Loucy (cell line): ENCODE data around the gene ETV5.

Experiments
- H2AFZ ChIP-seq: fragments of 200-600 bp; sonication (generic); 2 replicates; pipeline ENCODE4 v1.6.0; 2016; ENCODE audit warnings: antibody characterized with exemption, mild to moderate bottlenecking, low read length, moderate library complexity
- H3F3A ChIP-seq: fragments of 200-600 bp; 2 replicates; pipeline ENCODE4 v1.6.0; 2016; ENCODE audit warnings: antibody characterized with exemption, low read depth, mild to moderate bottlenecking
- H3K27me3 ChIP-seq: fragments of 200-600 bp; sonication (generic); 2 replicates; pipeline ENCODE4 v1.6.1; 2014; ENCODE audit warnings: low read length, mild to moderate bottlenecking; ENCODE audit not compliant: insufficient read depth, poor library complexity, severe bottlenecking
- H3K36me3 ChIP-seq: fragments of 200-600 bp; sonication (generic); 2 replicates; pipeline ENCODE4 v1.6.1; 2016; ENCODE audit warnings: low read length; ENCODE audit not compliant: insufficient read depth
- H3K4me1 ChIP-seq: fragments of 200-600 bp; sonication (generic); 2 replicates; pipeline ENCODE4 v1.5.1; 2014; ENCODE audit warnings: low read length, mild to moderate bottlenecking; ENCODE audit not compliant: insufficient read depth, poor library complexity, severe bottlenecking
- H3K4me2 ChIP-seq: fragments of 200-600 bp; sonication (generic); 2 replicates; pipeline ENCODE4 v1.6.0; 2014; ENCODE audit warnings: antibody characterized with exemption, low read length, low read depth, mild to moderate bottlenecking; ENCODE audit not compliant: poor library complexity, severe bottlenecking
- H3K4me3 ChIP-seq: fragments of 200-600 bp; sonication (generic); 2 replicates; pipeline ENCODE4 v1.5.1; 2014; ENCODE audit warnings: low read length, mild to moderate bottlenecking, mixed read lengths; ENCODE audit not compliant: poor library complexity, severe bottlenecking
- H3K79me2 ChIP-seq: fragments of 200-600 bp; sonication (generic); 2 replicates; pipeline ENCODE4 v1.6.1; 2014; ENCODE audit warnings: low read length; ENCODE audit not compliant: insufficient read depth
- H3K9ac ChIP-seq: fragments of 200-600 bp; sonication (generic); 2 replicates; pipeline ENCODE4 v1.6.0; 2014; ENCODE audit warnings: mild to moderate bottlenecking, low read depth, low read length, moderate library complexity; ENCODE audit not compliant: poor library complexity, severe bottlenecking
- H3K9me2 ChIP-seq: fragments of 200-600 bp; sonication (generic); replicated peaks from 2 replicates; pipeline ENCODE4 v1.6.1; 2016; ENCODE audit warnings: low read depth, low read length, mixed read lengths
- H3K9me3 ChIP-seq: fragments of 200-600 bp; sonication (generic); 2 replicates; pipeline ENCODE4 v1.6.1; 2014; ENCODE audit warnings: mild to moderate bottlenecking, antibody characterized with exemption, low read length, low read depth; ENCODE audit not compliant: insufficient read depth
- H4K20me1 ChIP-seq: fragments of 200-600 bp; sonication (generic); 2 replicates; pipeline ENCODE4 v1.6.0; 2014; ENCODE audit warnings: antibody characterized with exemption, low read length, mild to moderate bottlenecking; ENCODE audit not compliant: insufficient read depth, poor library complexity, severe bottlenecking
- CTCF ChIP-seq: fragments of 200-600 bp; sonication (generic); conservative IDR thresholded peaks from 2 replicates; pipeline ENCODE4 v1.5.1; 2014; ENCODE audit warnings: mild to moderate bottlenecking, antibody characterized with exemption, low read length
- EZH2phosphoT487 ChIP-seq: fragments of 200-600 bp; IDR thresholded peaks from 2 replicates; pipeline ENCODE4 v1.6.1; 2018; ENCODE audit warnings: antibody characterized with exemption, mild to moderate bottlenecking, moderate library complexity, borderline replicate concordance

Gene ETV5

GRCh38 chr3:186105543-186105942 lies 3.3 kb downstream of the ETV5 start:
- H3K27me3 ChIP-seq, result peaks cover 7% of the 10 kb centered on the region
- H3K9me2 ChIP-seq, result no peaks in the 10 kb centered on the region
- no peaks in the 10 kb centered on the region for H3F3A ChIP-seq
- H3K4me1 ChIP-seq, result peaks cover 50% of the 10 kb centered on the region
- H3K79me2 ChIP-seq, result no peaks in the 10 kb centered on the region
- no peak overlapping the region for H2AFZ ChIP-seq
- peak overlapping the region; percentile 7 for H3K4me2 ChIP-seq
- H3K9me3 ChIP-seq, result no peaks in the 10 kb centered on the region
- H3K36me3 ChIP-seq, result no peaks in the 10 kb centered on the region
- no peak overlapping the region for H3K4me3 ChIP-seq
- H3K9ac ChIP-seq, result no peak overlapping the region
- TF ChIP-seq CTCF, result no peak
- TF ChIP-seq EZH2phosphoT487, result no peak
- peaks cover 7% of the 10 kb centered on the region for H4K20me1 ChIP-seq

- no peaks in the 10 kb centered on the region for H3K9me2 ChIP-seq
- no peaks in the 10 kb centered on the region for H3K9me3 ChIP-seq
- no peak overlapping the region for H2AFZ ChIP-seq
- H3K27me3 ChIP-seq, result no peaks in the 10 kb centered on the region
- no peak overlapping the region for H3K4me3 ChIP-seq
- TF ChIP-seq CTCF (no peak), EZH2phosphoT487 (no peak)
- H3F3A ChIP-seq, result no peaks in the 10 kb centered on the region
- no peaks in the 10 kb centered on the region for H3K36me3 ChIP-seq
- H3K9ac ChIP-seq, result no peak overlapping the region
- H3K4me2 ChIP-seq, result no peak overlapping the region
- peaks cover 38% of the 10 kb centered on the region for H3K4me1 ChIP-seq
- H3K79me2 ChIP-seq, result no peaks in the 10 kb centered on the region
- no peaks in the 10 kb centered on the region for H4K20me1 ChIP-seq
These were observed 6.2 kb downstream of the ETV5 start for GRCh38 chr3:186102687-186103086.

- Histone ChIP-seq H4K20me1 (no peaks in the 10 kb centered on the region), H3K4me2 (no peak overlapping the region), H3K27me3 (no peaks in the 10 kb centered on the region), H2AFZ (no peak overlapping the region), H3K4me3 (no peak overlapping the region), H3F3A (no peaks in the 10 kb centered on the region), H3K36me3 (no peaks in the 10 kb centered on the region), H3K9me3 (no peaks in the 10 kb centered on the region), H3K9me2 (no peaks in the 10 kb centered on the region), H3K79me2 (no peaks in the 10 kb centered on the region), H3K4me1 (peaks cover 37% of the 10 kb centered on the region), H3K9ac (no peak overlapping the region)
- TF ChIP-seq CTCF (no peak), EZH2phosphoT487 (no peak)
These were observed 8.5 kb downstream of the ETV5 start for GRCh38 chr3:186100398-186100797.
